Omental fat pad (tissue), 4 donors: ENCODE results near the gene HNRNPH3. TPM values are rescaled to one million over a fixed set of nuclear protein-coding genes. Genes with fewer than 3 reads are reported as not detected.

Experiments
- ATAC-seq: fragments of 150-250 bp; one replicate; pipeline ENCODE4 v1.9.1; 2016; ENCODE audit warnings: mild to moderate bottlenecking, moderate library complexity; ENCODE audit not compliant: low FRiP score
- DNase-seq: peaks from one replicate; pipeline ENCODE4 v3.0.0-alpha.2; 2019; ENCODE audit warnings: low spot score
- CTCF ChIP-seq, 3 donors: fragments of 450-650 bp; IDR thresholded peaks; one replicate each; pipeline ENCODE4 v1.5.1; 2016 to 2017; ENCODE audit warnings: antibody characterized with exemption in 3 of 3, mild to moderate bottlenecking in 3 of 3, moderate library complexity in 2 of 3
- total RNA-seq, 4 donors: library from RNA; depleted of rRNA; stranded (reverse); fragments of >200 nt; gene quantifications; one replicate each; pipeline ENCODE4 v1.1.0, GENCODE V29; 2016

HNRNPH3 gene
- total RNA-seq, 4 donors from 2014 or later = 52.4 to 72.2 (median 63.2) TPM

GRCh38 chr10:68365611-68366010 is 33.7 kb downstream of the HNRNPH3 start:
- DNase-seq = no peak
- ATAC-seq = no peak
- TF ChIP-seq CTCF (IDR thresholded peaks at IDR 0.05) = no peak

GRCh38 chr10:68366600-68366999 is 34.7 kb downstream of the HNRNPH3 start:
- DNase-seq = no peak
- no peak for ATAC-seq
- no peak for TF ChIP-seq CTCF (IDR thresholded peaks at IDR 0.05)

- no peak for ATAC-seq
- no peak for DNase-seq
- TF ChIP-seq CTCF (IDR thresholded peaks at IDR 0.05) = no peak
Measured at GRCh38 chr10:68367121-68367520, 35.3 kb downstream of the HNRNPH3 start.

GRCh38 chr10:68371604-68372003 is 39.7 kb downstream of the HNRNPH3 start:
- TF ChIP-seq CTCF (IDR thresholded peaks at IDR 0.05) = no peak
- ATAC-seq (no peak), DNase-seq (no peak)

GRCh38 chr10:68385740-68386139 is 53.9 kb downstream of the HNRNPH3 start:
- TF ChIP-seq CTCF (IDR thresholded peaks at IDR 0.05) = no peak
- ATAC-seq = no peak
- DNase-seq = no peak

Other genes with a start within 250 kb of the HNRNPH3 start
- gene MYPN, start 222.6 kb upstream of the HNRNPH3 start, total RNA-seq = not detected
- not detected for gene ATOH7, start 100.0 kb upstream of the HNRNPH3 start, total RNA-seq
- gene PBLD, start 864 bp downstream of the HNRNPH3 start, total RNA-seq = 10 to 100 TPM in 1 of 4 donors, 1 to 10 TPM in 3; 4.9 to 12.3 (median 7.6) TPM
- gene RUFY2, start 75.2 kb downstream of the HNRNPH3 start, total RNA-seq = 10 to 100 TPM; 21.3 to 34.5 (median 22.8) TPM
- gene DNA2, start 139.9 kb downstream of the HNRNPH3 start, total RNA-seq = 1 to 10 TPM; 2.3 to 4.1 (median 3.3) TPM
- gene SLC25A16, start 195.5 kb downstream of the HNRNPH3 start, total RNA-seq = 10 to 100 TPM; 22.9 to 64.3 (median 28.6) TPM
- gene TET1, start 228.3 kb downstream of the HNRNPH3 start, total RNA-seq = 1 to 10 TPM; 3.1 to 7.1 (median 6.2) TPM